ENCODE results near the gene PYROXD2. TPM values are rescaled to one million over a fixed set of nuclear protein-coding genes. Genes with fewer than 3 reads are reported as not detected.

PYROXD2 gene
- total RNA-seq, 3 donors from 2014 or later = 6.3 to 11.6 (median 9.7) TPM

- TF ChIP-seq CTCF (IDR thresholded peaks at IDR 0.05) = no peak
- ATAC-seq (no peak), DNase-seq (no peak)
- no peaks in the 10 kb centered on the region for H3K36me3 ChIP-seq (ENCODE audit: low read depth)
- intact Hi-C loops (cut with DNase I, micrococcal nuclease) = no loop called here
- H3K9me3 ChIP-seq = no peaks in the 10 kb centered on the region
- H3K4me1 ChIP-seq (ENCODE audit: low read depth) = peaks cover 4% of the 10 kb centered on the region
- no peak overlapping the region for H3K4me3 ChIP-seq
Measured at GRCh38 chr10:98450618-98451017, 35.6 kb upstream of the PYROXD2 start.

- TF ChIP-seq CTCF (IDR thresholded peaks at IDR 0.05) = no peak
- H3K9me3 ChIP-seq = no peaks in the 10 kb centered on the region
- H3K4me1 ChIP-seq (ENCODE audit: low read depth) = peaks cover 4% of the 10 kb centered on the region
- ATAC-seq = no peak
- intact Hi-C loops (cut with DNase I, micrococcal nuclease) = no loop called here
- H3K4me3 ChIP-seq = no peak overlapping the region
- no peak for DNase-seq
- no peaks in the 10 kb centered on the region for H3K36me3 ChIP-seq (ENCODE audit: low read depth)
Measured at GRCh38 chr10:98449287-98449686, 34.3 kb upstream of the PYROXD2 start.

GRCh38 chr10:98446661-98447221 is 31.8 kb upstream of the PYROXD2 start, which contains the start of gene HPS1:
HPS1 (minus strand) TSS chr10:98446935; CDS start chr10:98443240, 3,695 bp downstream.
- Histone ChIP-seq H3K4me3 (peak within 1 kb of the TSS; percentile 71), H3K36me3 (ENCODE audit: low read depth) (no peaks in the 10 kb centered on the region), H3K9me3 (no peaks in the 10 kb centered on the region), H3K4me1 (ENCODE audit: low read depth) (peaks cover 4% of the 10 kb centered on the region)
- intact Hi-C loops (cut with DNase I, micrococcal nuclease) = no loop called here
- TF ChIP-seq CTCF (IDR thresholded peaks at IDR 0.05) = no peak
- DNase-seq (peak; percentile 88 to 91 (median 90)), ATAC-seq (peak; percentile 96)

GRCh38 chr10:98446151-98446660 is 31.2 kb upstream of the PYROXD2 start:
- intact Hi-C loops (cut with DNase I, micrococcal nuclease) = no loop called here
- ATAC-seq (peak; percentile 57), DNase-seq (peak in 1 of 3 donors; percentile 48)
- Histone ChIP-seq H3K4me1 (ENCODE audit: low read depth) (peaks cover 4% of the 10 kb centered on the region), H3K9me3 (no peaks in the 10 kb centered on the region), H3K36me3 (ENCODE audit: low read depth) (no peaks in the 10 kb centered on the region), H3K4me3 (peak overlapping the region; percentile 71)
- TF ChIP-seq CTCF (IDR thresholded peaks at IDR 0.05) = no peak

- TF ChIP-seq CTCF (IDR thresholded peaks at IDR 0.05) = no peak
- Histone ChIP-seq H3K9me3 (no peaks in the 10 kb centered on the region), H3K36me3 (ENCODE audit: low read depth) (peaks cover 5% of the 10 kb centered on the region), H3K4me1 (ENCODE audit: low read depth) (peaks cover 4% of the 10 kb centered on the region), H3K4me3 (no peak overlapping the region)
- ATAC-seq (no peak), DNase-seq (no peak)
- intact Hi-C loops (cut with DNase I, micrococcal nuclease) = no loop called here
Measured at GRCh38 chr10:98445200-98445812, 30.3 kb upstream of the PYROXD2 start.

All from mucosa of descending colon (tissue), 3 donors.